HG03097 (cell line): ENCODE measurements around the gene CNN2.

Source experiments
- ATAC-seq: cut with Tn5 transposase; IDR thresholded peaks from one replicate; pipeline ENCODE4 v1.9.1; 2021; ENCODE audit not compliant: unreplicated experiment, low FRiP score

Gene CNN2

DNA sequence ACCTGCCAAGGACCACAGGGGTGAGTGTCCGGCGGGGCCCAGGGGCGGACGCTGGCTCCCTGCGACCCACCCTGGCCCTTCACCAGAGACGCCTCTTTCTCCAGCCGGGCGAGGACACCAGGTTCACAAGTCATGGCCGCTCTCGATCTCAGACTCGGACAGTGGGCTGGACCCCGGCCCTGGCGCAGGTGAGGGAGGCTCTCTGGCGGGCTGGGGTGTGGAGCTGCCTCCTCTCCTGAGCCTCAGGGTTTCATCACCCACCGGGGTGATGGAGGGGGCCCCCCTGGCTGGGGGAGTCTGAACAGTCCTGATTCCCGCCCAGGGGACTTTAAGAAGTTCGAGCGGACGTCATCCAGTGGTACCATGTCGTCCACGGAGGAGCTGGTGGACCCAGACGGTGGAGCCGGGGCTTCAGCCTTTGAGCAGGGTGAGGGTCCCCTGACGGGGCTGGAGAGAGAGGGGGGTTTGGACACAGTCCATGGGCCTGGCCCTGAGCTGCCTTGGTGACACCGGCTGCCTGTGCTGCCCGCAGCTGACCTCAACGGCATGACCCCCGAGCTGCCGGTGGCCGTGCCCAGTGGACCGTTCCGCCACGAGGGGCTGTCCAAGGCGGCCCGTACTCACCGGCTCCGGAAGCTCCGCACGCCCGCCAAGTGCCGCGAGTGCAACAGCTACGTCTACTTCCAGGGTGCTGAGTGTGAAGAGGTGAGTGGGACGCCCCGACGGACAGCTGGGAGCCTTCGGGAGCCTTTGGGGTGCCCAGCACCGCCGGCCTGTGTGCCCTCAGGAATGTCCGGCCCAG, 54.2 kb downstream of the CNN2 start:
- ATAC-seq = no peak

DNA sequence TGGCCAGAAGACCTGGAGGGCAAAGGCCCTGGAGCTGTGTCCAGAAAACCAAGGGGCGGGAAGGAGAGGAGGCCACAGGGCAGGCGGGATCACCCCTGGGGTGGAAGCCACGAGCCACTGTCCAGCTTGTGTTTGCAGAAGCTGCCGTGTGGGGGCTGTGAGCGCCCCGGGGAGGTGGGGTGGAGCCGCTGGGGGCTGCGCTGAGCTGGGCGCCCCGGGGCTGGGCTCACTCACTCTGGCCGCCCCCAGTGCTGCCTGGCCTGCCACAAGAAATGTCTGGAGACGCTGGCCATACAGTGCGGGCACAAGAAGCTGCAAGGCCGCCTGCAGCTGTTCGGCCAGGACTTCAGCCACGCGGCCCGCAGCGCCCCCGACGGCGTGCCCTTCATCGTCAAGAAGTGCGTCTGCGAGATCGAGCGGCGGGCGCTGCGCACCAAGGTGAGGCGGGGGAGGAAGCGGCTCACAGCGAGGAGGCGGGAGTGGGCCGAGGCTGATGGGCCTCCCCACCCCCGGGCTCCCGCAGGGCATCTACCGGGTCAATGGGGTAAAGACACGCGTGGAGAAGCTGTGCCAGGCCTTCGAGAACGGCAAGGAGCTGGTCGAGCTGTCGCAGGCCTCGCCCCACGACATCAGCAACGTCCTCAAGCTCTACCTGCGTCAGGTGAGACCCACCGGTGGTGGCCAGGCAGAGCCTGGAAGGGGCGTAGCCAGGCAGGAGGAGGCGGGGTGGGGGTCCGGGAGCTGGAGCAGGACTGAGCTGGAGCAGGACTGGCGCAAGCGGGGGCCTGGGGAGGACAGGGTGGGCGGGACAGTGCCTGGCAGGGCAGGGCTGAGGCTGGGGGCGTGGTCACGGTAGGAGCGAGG, 55.1 kb downstream of the CNN2 start:
- ATAC-seq = no peak

DNA sequence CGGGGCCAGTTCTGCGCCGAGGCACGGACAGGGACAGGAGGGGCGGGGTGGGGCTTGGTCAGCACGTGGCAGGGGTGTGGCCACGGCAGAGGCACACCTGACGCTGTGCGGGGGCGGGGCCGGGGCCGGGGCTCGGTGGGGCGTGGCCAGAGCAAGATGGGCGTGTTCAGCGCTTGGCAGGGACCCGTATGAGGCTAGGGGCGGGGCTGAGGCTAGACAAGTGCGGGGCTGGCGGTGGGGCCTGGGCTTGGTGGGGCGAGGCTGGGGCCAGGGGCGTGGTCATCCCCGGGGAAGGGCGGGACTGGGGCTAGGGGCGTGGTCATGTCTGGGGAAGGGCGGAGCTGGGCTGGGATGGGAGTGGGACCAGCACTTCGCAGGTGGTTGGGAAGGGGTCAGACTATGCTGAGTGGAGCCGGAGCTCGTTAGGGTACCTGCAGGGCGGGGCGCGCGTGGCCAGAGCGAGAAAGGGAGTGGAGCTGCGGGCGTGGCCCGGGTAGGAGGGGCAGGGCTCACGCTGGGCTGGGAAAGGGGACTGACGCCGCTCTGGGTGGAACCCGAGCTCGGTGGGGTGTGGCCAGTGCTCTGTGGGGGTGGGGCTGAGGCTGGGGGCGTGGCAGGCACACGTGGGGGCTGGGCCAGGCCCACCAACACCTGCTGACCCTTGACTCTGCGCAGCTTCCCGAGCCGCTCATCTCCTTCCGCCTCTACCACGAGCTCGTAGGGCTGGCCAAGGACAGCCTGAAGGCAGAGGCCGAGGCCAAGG, 55.9 kb downstream of the CNN2 start:
- no peak for ATAC-seq

DNA sequence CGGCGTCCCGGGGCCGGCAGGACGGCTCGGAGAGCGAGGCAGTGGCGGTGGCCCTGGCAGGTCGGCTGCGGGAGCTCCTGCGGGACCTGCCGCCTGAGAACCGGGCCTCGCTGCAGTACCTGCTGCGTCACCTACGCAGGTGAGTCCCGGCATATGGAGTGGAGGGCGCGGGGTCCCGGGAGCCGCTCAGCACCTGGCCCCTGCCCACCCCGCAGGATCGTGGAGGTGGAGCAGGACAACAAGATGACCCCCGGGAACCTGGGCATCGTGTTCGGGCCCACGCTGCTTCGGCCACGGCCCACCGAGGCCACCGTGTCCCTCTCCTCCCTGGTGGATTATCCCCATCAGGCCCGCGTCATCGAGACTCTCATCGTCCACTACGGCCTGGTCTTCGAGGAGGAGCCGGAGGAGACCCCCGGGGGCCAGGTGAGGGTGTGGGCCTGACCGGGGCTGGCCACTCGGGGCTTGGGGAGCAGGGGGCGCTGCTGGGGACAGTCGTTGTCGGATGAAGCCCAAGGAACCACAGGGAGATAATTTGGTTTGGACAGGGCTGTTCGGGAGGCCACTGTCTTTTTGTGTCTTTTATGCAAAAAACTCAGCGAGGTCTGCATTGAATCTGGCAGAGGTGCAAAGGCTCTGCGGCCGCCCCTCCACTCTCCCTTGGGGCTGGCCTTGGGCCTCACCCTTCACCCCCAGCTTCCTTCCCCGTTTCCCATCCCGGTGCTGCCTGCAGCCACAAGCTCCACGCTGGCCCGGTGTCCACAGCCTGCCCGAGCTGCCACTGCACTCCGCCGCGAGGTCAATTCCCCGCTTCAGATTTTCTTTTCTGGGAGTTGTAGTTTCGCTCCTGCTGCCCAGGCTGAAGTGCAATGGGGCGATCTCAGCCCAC, 56.8 kb downstream of the CNN2 start:
- ATAC-seq = no peak

GRCh38 chr19:1084024-1084868, 57.8 kb downstream of the CNN2 start:
- ATAC-seq = no peak

DNA sequence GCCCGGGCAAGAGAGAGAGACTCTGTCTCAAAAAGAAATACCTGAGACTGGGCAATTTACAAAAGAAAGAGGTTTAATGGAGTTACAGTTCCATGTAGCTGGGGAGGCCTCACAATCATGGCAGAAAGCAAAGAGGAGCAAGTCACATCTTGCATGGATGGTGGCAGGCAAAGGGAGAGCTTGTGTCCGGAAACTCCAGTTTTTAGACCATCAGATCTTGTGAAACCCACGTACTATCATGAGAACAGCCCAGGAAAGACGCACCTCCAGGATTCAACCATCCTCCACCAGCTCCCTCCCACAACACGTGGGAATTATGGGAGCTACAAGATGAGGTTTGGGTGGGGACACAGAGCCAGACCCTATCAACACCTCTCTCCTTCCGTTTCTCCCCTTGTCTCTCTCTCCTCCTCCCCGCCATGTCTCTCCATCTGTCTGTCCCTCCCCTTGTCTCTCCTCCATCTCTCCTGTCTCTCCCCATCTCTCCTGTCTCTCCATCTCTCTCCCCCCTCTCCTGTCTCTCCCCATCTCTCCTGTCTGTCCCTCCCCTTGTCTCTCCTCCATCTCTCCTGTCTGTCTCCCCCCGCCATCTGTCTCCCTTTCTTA, 58.7 kb downstream of the CNN2 start:
- ATAC-seq = no peak

- ATAC-seq = no peak
Measured at GRCh38 chr19:1085676-1086442, 59.5 kb downstream of the CNN2 start.

DNA sequence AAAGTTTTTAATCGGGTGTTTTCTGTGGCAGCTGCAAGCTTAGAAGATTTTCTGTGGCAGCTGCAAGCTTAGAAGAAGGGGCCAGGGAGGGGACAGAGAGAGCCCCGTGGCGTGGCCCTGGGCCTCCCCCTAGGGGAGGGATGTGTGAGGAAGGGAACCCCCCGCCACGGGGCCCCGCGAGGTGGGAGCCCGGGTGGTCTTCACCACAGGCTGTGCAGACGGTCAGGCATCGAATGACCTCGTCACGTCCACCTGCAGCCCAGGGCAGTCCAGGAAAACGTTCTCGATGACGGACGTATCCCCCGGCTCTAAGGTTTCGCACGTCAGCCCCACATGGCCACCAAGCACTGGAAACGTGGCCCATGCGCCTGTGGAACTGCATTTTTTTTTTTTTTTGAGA, 60.2 kb downstream of the CNN2 start:
- no peak for ATAC-seq

DNA sequence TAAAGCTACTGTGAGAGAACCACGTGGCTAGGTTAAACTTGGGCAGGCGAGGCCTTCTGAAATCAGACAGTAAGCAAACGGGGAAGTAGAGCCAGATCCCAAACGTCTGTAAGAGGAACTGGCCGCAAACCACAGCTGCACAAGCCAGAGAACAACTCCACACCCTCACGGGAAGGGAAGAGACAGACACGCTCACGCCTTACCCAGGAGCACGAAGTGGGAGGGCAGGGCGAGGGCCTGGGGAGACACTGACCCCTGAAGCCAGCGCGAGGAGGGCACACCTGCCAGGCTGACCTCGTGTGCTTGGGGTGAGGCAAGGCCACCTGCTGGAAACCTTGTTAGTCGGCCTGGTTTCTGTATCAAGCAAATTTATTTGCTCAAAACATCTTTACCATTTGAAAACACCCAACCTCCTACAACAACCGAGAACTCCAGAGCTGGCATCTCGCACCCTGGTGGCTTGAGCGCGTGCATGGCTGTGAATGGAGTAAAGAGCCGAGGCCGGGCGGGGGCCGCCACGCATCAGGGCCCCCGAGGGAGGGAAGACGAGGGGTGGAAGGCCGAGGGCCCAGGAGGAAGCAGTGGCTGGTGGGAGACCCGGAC, 61.5 kb downstream of the CNN2 start:
- ATAC-seq = no peak

DNA sequence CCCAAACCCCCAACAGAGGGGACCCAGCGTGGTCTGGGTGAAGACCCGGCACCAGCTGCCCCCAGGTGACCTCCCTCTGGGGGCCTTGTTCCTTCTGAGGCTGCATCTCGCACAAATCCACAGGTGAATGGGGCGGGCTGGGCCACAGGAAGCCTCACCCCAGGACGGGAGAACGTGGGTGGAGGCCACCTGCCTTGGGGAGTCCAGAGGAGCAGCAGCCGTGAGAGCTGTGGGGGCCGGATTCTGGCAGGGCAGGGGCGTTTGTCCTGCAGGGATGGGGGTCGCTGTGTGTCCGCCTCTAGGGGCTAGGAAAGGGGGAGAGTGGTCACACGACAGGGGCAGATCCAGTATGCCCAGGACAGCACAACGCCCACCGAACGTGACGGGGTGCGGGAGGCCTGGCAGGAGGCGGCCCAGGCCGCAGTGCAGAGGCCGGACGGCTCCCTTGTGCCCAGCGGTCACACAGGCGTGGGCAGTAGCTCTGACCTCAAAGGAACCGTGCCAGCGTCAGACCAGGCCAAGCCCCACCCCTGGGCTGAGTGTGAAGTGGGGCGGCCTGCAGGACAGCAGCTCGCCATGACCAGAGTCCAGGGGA, 62.1 kb downstream of the CNN2 start:
- ATAC-seq = no peak
